ENCODE measurements around the gene SGSM1.

The SGSM1 gene

GRCh38 chr22:24951942-24952836 lies 146.2 kb downstream of the SGSM1 start, which contains the start of gene KIAA1671:
Gene KIAA1671, plus strand, starts transcription at chr22:24952716. Its CDS starts 75,284 bp downstream, at chr22:25028000.
- H3K4me1 ChIP-seq (ENCODE audit: insufficient read depth, low read length), result no peaks in the 10 kb centered on the region
- H3K9ac ChIP-seq (ENCODE audit: low read depth, low read length), result no peak within 1 kb of the TSS
- no peaks in the 10 kb centered on the region for H3K79me2 ChIP-seq (ENCODE audit: insufficient read depth, low read length)
- TF ChIP-seq CTCF (IDR thresholded peaks at IDR 0.05; ENCODE audit: borderline replicate concordance, extremely low read depth, low read length, poor library complexity, severe bottlenecking), result no peak
- TF ChIP-seq EZH2 (IDR thresholded peaks at IDR 0.05; ENCODE audit: borderline replicate concordance, low read depth, low read length, severe bottlenecking), result no peak
- no peak within 1 kb of the TSS for H3K4me3 ChIP-seq (ENCODE audit: low read depth in 1 of 2, low read length in 2 of 2)
- H3K27me3 ChIP-seq (ENCODE audit: insufficient read depth, low read length, poor library complexity), result no peaks in the 10 kb centered on the region
- no peak within 1 kb of the TSS for H3K27ac ChIP-seq (ENCODE audit: low read length)
- H3K4me2 ChIP-seq (ENCODE audit: insufficient read depth, low read length), result no peak within 1 kb of the TSS
- H3K9me3 ChIP-seq (ENCODE audit: insufficient read depth, low read length, severe bottlenecking), result no peaks in the 10 kb centered on the region
- H3K36me3 ChIP-seq (ENCODE audit: insufficient read depth, low read length), result no peaks in the 10 kb centered on the region
- H4K20me1 ChIP-seq (ENCODE audit: insufficient read depth, low read length), result no peaks in the 10 kb centered on the region
- DNase-seq (no peak), ATAC-seq (ENCODE audit: insufficient read depth, low read depth) (no peak)
- H2AFZ ChIP-seq (ENCODE audit: low read depth, low read length), result no peak within 1 kb of the TSS

- Histone ChIP-seq H3K9me3 (ENCODE audit: insufficient read depth, low read length, severe bottlenecking) (no peaks in the 10 kb centered on the region), H3K4me1 (ENCODE audit: insufficient read depth, low read length) (no peaks in the 10 kb centered on the region), H3K36me3 (ENCODE audit: insufficient read depth, low read length) (no peaks in the 10 kb centered on the region), H2AFZ (ENCODE audit: low read depth, low read length) (no peak overlapping the region), H3K4me2 (ENCODE audit: insufficient read depth, low read length) (no peak overlapping the region), H3K27me3 (ENCODE audit: insufficient read depth, low read length, poor library complexity) (no peaks in the 10 kb centered on the region), H3K79me2 (ENCODE audit: insufficient read depth, low read length) (no peaks in the 10 kb centered on the region), H3K9ac (ENCODE audit: low read depth, low read length) (no peak overlapping the region), H3K27ac (ENCODE audit: low read length) (no peak overlapping the region), H3K4me3 (ENCODE audit: low read depth in 1 of 2, low read length in 2 of 2) (no peak overlapping the region), H4K20me1 (ENCODE audit: insufficient read depth, low read length) (no peaks in the 10 kb centered on the region)
- DNase-seq (no peak), ATAC-seq (ENCODE audit: insufficient read depth, low read depth) (no peak)
- TF ChIP-seq EZH2 (IDR thresholded peaks at IDR 0.05; ENCODE audit: borderline replicate concordance, low read depth, low read length, severe bottlenecking) (no peak), CTCF (IDR thresholded peaks at IDR 0.05; ENCODE audit: borderline replicate concordance, extremely low read depth, low read length, poor library complexity, severe bottlenecking) (no peak)
Observed at GRCh38 chr22:24952837-24953383, 146.9 kb downstream of the SGSM1 start.

GRCh38 chr22:24953384-24954113 lies 147.5 kb downstream of the SGSM1 start:
- Histone ChIP-seq H3K4me3 (ENCODE audit: low read depth in 1 of 2, low read length in 2 of 2) (no peak overlapping the region), H3K9ac (ENCODE audit: low read depth, low read length) (no peak overlapping the region), H3K79me2 (ENCODE audit: insufficient read depth, low read length) (no peaks in the 10 kb centered on the region), H3K36me3 (ENCODE audit: insufficient read depth, low read length) (no peaks in the 10 kb centered on the region), H3K4me2 (ENCODE audit: insufficient read depth, low read length) (no peak overlapping the region), H2AFZ (ENCODE audit: low read depth, low read length) (no peak overlapping the region), H3K27ac (ENCODE audit: low read length) (no peak overlapping the region), H3K4me1 (ENCODE audit: insufficient read depth, low read length) (no peaks in the 10 kb centered on the region), H3K27me3 (ENCODE audit: insufficient read depth, low read length, poor library complexity) (no peaks in the 10 kb centered on the region), H3K9me3 (ENCODE audit: insufficient read depth, low read length, severe bottlenecking) (no peaks in the 10 kb centered on the region), H4K20me1 (ENCODE audit: insufficient read depth, low read length) (no peaks in the 10 kb centered on the region)
- DNase-seq (no peak), ATAC-seq (ENCODE audit: insufficient read depth, low read depth) (no peak)
- no peak for TF ChIP-seq EZH2 (IDR thresholded peaks at IDR 0.05; ENCODE audit: borderline replicate concordance, low read depth, low read length, severe bottlenecking)
- TF ChIP-seq CTCF (IDR thresholded peaks at IDR 0.05; ENCODE audit: borderline replicate concordance, extremely low read depth, low read length, poor library complexity, severe bottlenecking), result no peak

Data from DND-41 (cell line).